Measurements from ENCODE around the gene KLF8.

Gene KLF8

GRCh38 chrX:56253832-56254703, 21.9 kb downstream of the KLF8 start:
- Histone ChIP-seq H3K27ac (no peak overlapping the region), H3K4me3 (no peak overlapping the region)
- no peak for TF ChIP-seq CTCF (IDR thresholded peaks at IDR 0.05)
- no peak for DNase-seq (ENCODE audit: low spot score)

GRCh38 chrX:56268888-56269287, 36.7 kb downstream of the KLF8 start:
- no peak overlapping the region for H3K27ac ChIP-seq
- no peak overlapping the region for H3K4me3 ChIP-seq
- DNase-seq (ENCODE audit: low spot score): no peak
- no peak for TF ChIP-seq CTCF (IDR thresholded peaks at IDR 0.05)

GRCh38 chrX:56278692-56279091, 46.5 kb downstream of the KLF8 start:
- no peak overlapping the region for H3K27ac ChIP-seq
- DNase-seq (ENCODE audit: low spot score): no peak
- TF ChIP-seq CTCF (IDR thresholded peaks at IDR 0.05): no peak

GRCh38 chrX:56279863-56280262, 47.7 kb downstream of the KLF8 start:
- H3K4me3 ChIP-seq: no peak overlapping the region
- TF ChIP-seq CTCF (IDR thresholded peaks at IDR 0.05): no peak
- no peak overlapping the region for H3K27ac ChIP-seq
- DNase-seq (ENCODE audit: low spot score): no peak

More at GRCh38 chrX:56278692-56279091, 46.5 kb downstream of the KLF8 start:
- H3K4me3 ChIP-seq: no peak overlapping the region

- TF ChIP-seq CTCF (IDR thresholded peaks at IDR 0.05): no peak
- Histone ChIP-seq H3K27ac (no peak overlapping the region), H3K4me3 (no peak overlapping the region)
- no peak for DNase-seq (ENCODE audit: low spot score)
Observed at GRCh38 chrX:56281789-56282188, 49.6 kb downstream of the KLF8 start.

- no peak overlapping the region for H3K27ac ChIP-seq
- no peak for TF ChIP-seq CTCF (IDR thresholded peaks at IDR 0.05)
- no peak for DNase-seq (ENCODE audit: low spot score)
- no peak overlapping the region for H3K4me3 ChIP-seq
Observed at GRCh38 chrX:56284269-56284668, 52.1 kb downstream of the KLF8 start.

GRCh38 chrX:56288608-56289007, 56.5 kb downstream of the KLF8 start:
- no peak for DNase-seq (ENCODE audit: low spot score)
- TF ChIP-seq CTCF (IDR thresholded peaks at IDR 0.05): no peak
- H3K27ac ChIP-seq: no peak overlapping the region
- H3K4me3 ChIP-seq: no peak overlapping the region

All from coronary artery (tissue), 2 donors.